K562 (cell line): Measurements from ENCODE around the gene COL4A2. TPM values are rescaled to one million over a fixed set of nuclear protein-coding genes. Genes with fewer than 3 reads are reported as not detected.

ENCODE experiments used
- ATAC-seq: fragments of 200-7000 bp; cut with Tn5 transposase; 3 replicates; pipeline ENCODE4 v1.9.1; 2020; ENCODE audit warnings: moderate library complexity
- BruUV-seq: library from RNA; stranded (reverse); fragments of 400-500 nt; replicated peaks from 2 replicates; lab custom pipeline; 2021; lab: Mats Ljungman, UMichigan
- CTCF ChIA-PET: fragments of 300-600 bp; formaldehyde crosslinking; extraction: SDS; loops from one replicate; lab custom pipeline; 2021; ENCODE audit warnings: low intra/inter-chr PET ratio; lab: Yijun Ruan, JAX
- POLR2A ChIA-PET: fragments of 300-600, 350-650 bp; sonication (Branson Sonifier 250); formaldehyde crosslinking; extraction: SDS; loops from one replicate; lab custom pipeline; 2021; ENCODE audit warnings: antibody characterized with exemption, inconsistent platforms; lab: Yijun Ruan, JAX
- DNase-seq, 4 experiments: peaks; one replicate each; pipeline versions ENCODE4 v3.0.0 to v3.0.0-alpha.2; 2011 to 2018; ENCODE audit warnings: low spot score in 3 of 4, mixed read lengths in 3 of 4; ENCODE audit errors: extremely low read depth in 1 of 4
- FAIRE-seq: peaks from 2 replicates; lab custom pipeline; 2011; peaks lifted over from hg19 to GRCh38; lab: Jason Lieb, UNC
- H2AFZ ChIP-seq: 2 replicates; pipeline ENCODE4 v1.6.0; 2011; ENCODE audit warnings: low read depth, low read length, control low read depth, inconsistent platforms
- H3K27ac ChIP-seq: fragments of 200-600 bp; 3 replicates; pipeline ENCODE4 v1.8.0; 2011; ENCODE audit warnings: low read depth, mild to moderate bottlenecking, control low read depth, inconsistent platforms, low read length, moderate library complexity, mixed read lengths; ENCODE audit errors: extremely low read depth
- H3K27me3 ChIP-seq, 2 experiments: fragments of 300-600 bp in 1 of 2; 2 replicates in 1 of 2; 3 replicates in 1 of 2; pipeline versions ENCODE4 v1.6.0 to v1.8.0; 2011; ENCODE audit warnings: inconsistent platforms in 2 of 2, low read length in 2 of 2, mild to moderate bottlenecking in 1 of 2, mixed read lengths in 1 of 2, moderate library complexity in 1 of 2; ENCODE audit not compliant: control insufficient read depth in 2 of 2, insufficient read depth in 2 of 2
- H3K36me3 ChIP-seq: fragments of 300-600 bp; 3 replicates; pipeline ENCODE4 v1.8.0; 2011; ENCODE audit warnings: mild to moderate bottlenecking, low read length, inconsistent platforms; ENCODE audit not compliant: control insufficient read depth, insufficient read depth
- H3K4me1 ChIP-seq, 2 experiments: fragments of 200-600 bp in 1 of 2; replicated peaks in 1 of 2; 2 replicates in 1 of 2; 3 replicates in 1 of 2; pipeline versions ENCODE4 v1.5.1 to v1.8.0; 2011; ENCODE audit warnings: inconsistent platforms in 2 of 2, low read length in 2 of 2, mild to moderate bottlenecking in 1 of 2, mixed read lengths in 1 of 2, moderate library complexity in 1 of 2; ENCODE audit not compliant: control insufficient read depth in 2 of 2, insufficient read depth in 2 of 2
- H3K4me2 ChIP-seq: 2 replicates; pipeline ENCODE4 v1.6.1; 2011; ENCODE audit warnings: low read length, control low read depth, inconsistent platforms, mixed read lengths; ENCODE audit not compliant: insufficient read depth
- H3K4me3 ChIP-seq: fragments of 200-600 bp; sonication (generic), shearing (Covaris generic); 2 replicates; pipeline ENCODE4 v1.5.1; 2016; ENCODE audit warnings: control low read depth, inconsistent platforms
- H3K79me2 ChIP-seq: fragments of 200-600 bp; 3 replicates; pipeline ENCODE4 v1.8.0; 2011; ENCODE audit warnings: low read length, inconsistent platforms; ENCODE audit not compliant: control insufficient read depth, insufficient read depth
- H3K9ac ChIP-seq, 2 experiments: 2 replicates each; pipeline versions ENCODE4 v1.6.0 to v1.6.1; 2011; ENCODE audit warnings: low read depth in 2 of 2, low read length in 2 of 2, control low read depth in 1 of 2, inconsistent platforms in 1 of 2, mild to moderate bottlenecking in 1 of 2, mixed read lengths in 1 of 2; ENCODE audit not compliant: insufficient read depth in 1 of 2
- H3K9me1 ChIP-seq: one replicate; pipeline ENCODE4 v1.6.0; 2011; ENCODE audit warnings: inconsistent platforms, mild to moderate bottlenecking, low read length, moderate library complexity; ENCODE audit not compliant: control insufficient read depth, insufficient read depth
- H3K9me3 ChIP-seq: replicated peaks from 2 replicates; pipeline ENCODE4 v1.5.1; 2011; ENCODE audit warnings: low read depth, low read length, inconsistent platforms; ENCODE audit not compliant: control insufficient read depth, insufficient read depth
- H4K20me1 ChIP-seq: replicated peaks from 2 replicates; pipeline ENCODE4 v1.6.1; 2011; ENCODE audit warnings: low read length, inconsistent platforms, mixed read lengths; ENCODE audit not compliant: control insufficient read depth, insufficient read depth
- ADNP ChIP-seq: fragments of 200-800 bp; sonication (Bioruptor generic); IDR thresholded peaks from 2 replicates; pipeline ENCODE4 v1.6.1; 2016; ENCODE audit warnings: missing genetic modification characterization, missing compliant biosample characterization
- DACH1 ChIP-seq: fragments of 450-650 bp; IDR thresholded peaks from 2 replicates; pipeline ENCODE4 v1.6.1; 2018; ENCODE audit not compliant: partially characterized antibody
- FOXA1 ChIP-seq: fragments of 450-650 bp; IDR thresholded peaks from 2 replicates; pipeline ENCODE4 v1.6.1; 2016; ENCODE audit warnings: mild to moderate bottlenecking, borderline replicate concordance
- FOXP4 ChIP-seq: sonication (generic); formaldehyde crosslinking; IDR thresholded peaks from 2 replicates; pipeline ENCODE4 v1.8.0; 2022; ENCODE audit warnings: mild to moderate bottlenecking, missing genetic modification reagents, borderline replicate concordance
- KAT7 ChIP-seq: sonication (generic); formaldehyde crosslinking; IDR thresholded peaks from 2 replicates; pipeline ENCODE4 v1.8.0; 2022; ENCODE audit warnings: missing genetic modification reagents, mild to moderate bottlenecking, borderline replicate concordance
- PHF21A ChIP-seq: fragments of 450-650 bp; IDR thresholded peaks from 2 replicates; pipeline ENCODE4 v1.6.1; 2017; ENCODE audit warnings: low read depth, borderline replicate concordance
- TAF7 ChIP-seq: fragments of 450-650 bp; IDR thresholded peaks from 2 replicates; pipeline ENCODE4 v1.6.1; 2016; ENCODE audit warnings: missing genetic modification characterization, missing compliant biosample characterization
- ZC3H11A ChIP-seq: IDR thresholded peaks from 2 replicates; pipeline ENCODE4 v1.6.1; 2012; ENCODE audit warnings: low read depth, low read length, improper control_type of control experiment
- ZNF280B ChIP-seq: fragments of 250-450 bp; sonication (Bioruptor Pico); IDR thresholded peaks from 2 replicates; pipeline ENCODE4 v1.5.1; 2021; ENCODE audit warnings: mild to moderate bottlenecking
- WGBS: fragments of 100-300 bp; shearing (Covaris generic); methylation state at CpG from one replicate; pipeline ENCODE4 v1.1.6; 2016; ENCODE audit warnings: low coverage, mixed read lengths; ENCODE audit not compliant: insufficient coverage; ENCODE audit errors: missing lambda C conversion rate; 5-methylcytosine and 5-hydroxymethylcytosine counted together
- in situ Hi-C: fragments of 300-500 bp; cut with MboI; formaldehyde crosslinking; loops from 4 replicates; pipeline ENCODE4 v1.15.0; 2018; ENCODE audit warnings: inconsistent platforms, mixed read lengths
- intact Hi-C: fragments of 100-400 bp; cut with micrococcal nuclease; formaldehyde crosslinking; loops from 2 replicates; pipeline ENCODE4 v1.14.2; 2022
- polyA plus RNA-seq, 8 experiments: library from polyadenylated mRNA; depleted of rRNA in 4 of 8; stranded (reverse) in 5 of 8; unstranded in 3 of 8; fragments of >200 nt; fragmentation: Nextera tagmentation in 2 of 8; fragmentation: Illumina TruSeq in 1 of 8; extraction: Ambion mirVana in 2 of 8; extraction: Trizol in 1 of 8; gene quantifications; 2 replicates each; pipeline versions ENCODE4 v1.2.1 to v1.2.3, GENCODE V29; 2011 to 2014; ENCODE audit warnings: inconsistent platforms in 1 of 8, missing spikeins in 1 of 8
- total RNA-seq, 7 experiments: library from RNA; depleted of rRNA in 6 of 7; stranded (reverse); fragments of >200 nt in 6 of 7; fragmentation: Illumina TruSeq in 2 of 7; extraction: Trizol in 2 of 7; gene quantifications; 2 replicates each; pipeline versions ENCODE4 v1.2.1 to v1.2.3, GENCODE V29; 2011 to 2021; ENCODE audit warnings: low replicate concordance in 1 of 7
- TF ChIP-seq, protein P1 (sequence below): fragments of 150-350 bp; IDR thresholded peaks from 2 replicates; pipeline ENCODE4 v1.6.1; 2014; ENCODE audit warnings: low read depth, mild to moderate bottlenecking, low read length, borderline replicate concordance
- TF ChIP-seq, protein P2 (sequence below): fragments of 250-450 bp; sonication (Bioruptor Pico); IDR thresholded peaks from 2 replicates; pipeline ENCODE4 v1.4.0; 2020; ENCODE audit warnings: mild to moderate bottlenecking

Gene COL4A2
- total and polyA plus RNA-seq, 9 of the 15 experiments (the other 6 are each of a cell fraction or from before 2014, with no cell fraction given) = 0.13 to 15.2 (median 8.1) TPM

GRCh38 chr13:110285991-110286832 lies 20.9 kb upstream of the COL4A2 start:
- DNase-seq = no peak
- intact Hi-C loops = no loop called here
- no peak overlapping the region for H3K9ac ChIP-seq
- 0% methylated on average over 11 of the region's 14 CpGs for WGBS
- POLR2A ChIA-PET = interaction anchor here (0.6 kb wide), 1 partner anchor 54 kb away, joined by 3 read pairs; no protein-coding TSS in a partner anchor
- no peak for FAIRE-seq
- in situ Hi-C loops = no loop called here
- no peak overlapping the region for H3K27ac ChIP-seq
- no peaks in the 10 kb centered on the region for H3K9me1 ChIP-seq
- TF ChIP-seq, protein P1, sequence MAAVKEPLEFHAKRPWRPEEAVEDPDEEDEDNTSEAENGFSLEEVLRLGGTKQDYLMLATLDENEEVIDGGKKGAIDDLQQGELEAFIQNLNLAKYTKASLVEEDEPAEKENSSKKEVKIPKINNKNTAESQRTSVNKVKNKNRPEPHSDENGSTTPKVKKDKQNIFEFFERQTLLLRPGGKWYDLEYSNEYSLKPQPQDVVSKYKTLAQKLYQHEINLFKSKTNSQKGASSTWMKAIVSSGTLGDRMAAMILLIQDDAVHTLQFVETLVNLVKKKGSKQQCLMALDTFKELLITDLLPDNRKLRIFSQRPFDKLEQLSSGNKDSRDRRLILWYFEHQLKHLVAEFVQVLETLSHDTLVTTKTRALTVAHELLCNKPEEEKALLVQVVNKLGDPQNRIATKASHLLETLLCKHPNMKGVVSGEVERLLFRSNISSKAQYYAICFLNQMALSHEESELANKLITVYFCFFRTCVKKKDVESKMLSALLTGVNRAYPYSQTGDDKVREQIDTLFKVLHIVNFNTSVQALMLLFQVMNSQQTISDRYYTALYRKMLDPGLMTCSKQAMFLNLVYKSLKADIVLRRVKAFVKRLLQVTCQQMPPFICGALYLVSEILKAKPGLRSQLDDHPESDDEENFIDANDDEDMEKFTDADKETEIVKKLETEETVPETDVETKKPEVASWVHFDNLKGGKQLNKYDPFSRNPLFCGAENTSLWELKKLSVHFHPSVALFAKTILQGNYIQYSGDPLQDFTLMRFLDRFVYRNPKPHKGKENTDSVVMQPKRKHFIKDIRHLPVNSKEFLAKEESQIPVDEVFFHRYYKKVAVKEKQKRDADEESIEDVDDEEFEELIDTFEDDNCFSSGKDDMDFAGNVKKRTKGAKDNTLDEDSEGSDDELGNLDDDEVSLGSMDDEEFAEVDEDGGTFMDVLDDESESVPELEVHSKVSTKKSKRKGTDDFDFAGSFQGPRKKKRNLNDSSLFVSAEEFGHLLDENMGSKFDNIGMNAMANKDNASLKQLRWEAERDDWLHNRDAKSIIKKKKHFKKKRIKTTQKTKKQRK = no peak
- TF ChIP-seq DACH1 (no peak), TAF7 (tag) (no peak), FOXP4 (CRISPR knock-in tag) (no peak), ZNF280B (CRISPR knock-in tag) (no peak), ZC3H11A (no peak), KAT7 (CRISPR knock-in tag) (no peak), PHF21A (no peak), ADNP (tag) (no peak), FOXA1 (no peak)
- TF ChIP-seq, protein P2, sequence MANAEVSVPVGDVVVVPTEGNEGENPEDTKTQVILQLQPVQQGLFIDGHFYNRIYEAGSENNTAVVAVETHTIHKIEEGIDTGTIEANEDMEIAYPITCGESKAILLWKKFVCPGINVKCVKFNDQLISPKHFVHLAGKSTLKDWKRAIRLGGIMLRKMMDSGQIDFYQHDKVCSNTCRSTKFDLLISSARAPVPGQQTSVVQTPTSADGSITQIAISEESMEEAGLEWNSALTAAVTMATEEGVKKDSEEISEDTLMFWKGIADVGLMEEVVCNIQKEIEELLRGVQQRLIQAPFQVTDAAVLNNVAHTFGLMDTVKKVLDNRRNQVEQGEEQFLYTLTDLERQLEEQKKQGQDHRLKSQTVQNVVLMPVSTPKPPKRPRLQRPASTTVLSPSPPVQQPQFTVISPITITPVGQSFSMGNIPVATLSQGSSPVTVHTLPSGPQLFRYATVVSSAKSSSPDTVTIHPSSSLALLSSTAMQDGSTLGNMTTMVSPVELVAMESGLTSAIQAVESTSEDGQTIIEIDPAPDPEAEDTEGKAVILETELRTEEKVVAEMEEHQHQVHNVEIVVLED (CRISPR knock-in tag) = no peak
- TF ChIP-seq, all 486 proteins: peak for 0
- no peak for ATAC-seq
- no peaks in the 10 kb centered on the region for H3K4me1 ChIP-seq
- H4K20me1 ChIP-seq = no peaks in the 10 kb centered on the region
- BruUV-seq = no TSS peak
- H2AFZ ChIP-seq = no peak overlapping the region
- no peak overlapping the region for H3K4me3 ChIP-seq
- H3K9me3 ChIP-seq = no peaks in the 10 kb centered on the region
- H3K36me3 ChIP-seq = no peaks in the 10 kb centered on the region
- H3K79me2 ChIP-seq = no peaks in the 10 kb centered on the region
- H3K27me3 ChIP-seq = peaks cover 0 to 8% of the 10 kb centered on the region in 2 experiments; a peak in 2 of 5 replicates
- CTCF ChIA-PET = no interaction called here
- no peak overlapping the region for H3K4me2 ChIP-seq
